ENCODE results near the gene ZNF516. TPM values are rescaled to one million over a fixed set of nuclear protein-coding genes. Genes with fewer than 3 reads are reported as not detected.

The ZNF516 gene
- total and polyA plus RNA-seq, 2 of the 13 experiments (the other 11 are each of a cell fraction or from before 2014, with no cell fraction given), result 16.6 to 18.7 TPM

DNA sequence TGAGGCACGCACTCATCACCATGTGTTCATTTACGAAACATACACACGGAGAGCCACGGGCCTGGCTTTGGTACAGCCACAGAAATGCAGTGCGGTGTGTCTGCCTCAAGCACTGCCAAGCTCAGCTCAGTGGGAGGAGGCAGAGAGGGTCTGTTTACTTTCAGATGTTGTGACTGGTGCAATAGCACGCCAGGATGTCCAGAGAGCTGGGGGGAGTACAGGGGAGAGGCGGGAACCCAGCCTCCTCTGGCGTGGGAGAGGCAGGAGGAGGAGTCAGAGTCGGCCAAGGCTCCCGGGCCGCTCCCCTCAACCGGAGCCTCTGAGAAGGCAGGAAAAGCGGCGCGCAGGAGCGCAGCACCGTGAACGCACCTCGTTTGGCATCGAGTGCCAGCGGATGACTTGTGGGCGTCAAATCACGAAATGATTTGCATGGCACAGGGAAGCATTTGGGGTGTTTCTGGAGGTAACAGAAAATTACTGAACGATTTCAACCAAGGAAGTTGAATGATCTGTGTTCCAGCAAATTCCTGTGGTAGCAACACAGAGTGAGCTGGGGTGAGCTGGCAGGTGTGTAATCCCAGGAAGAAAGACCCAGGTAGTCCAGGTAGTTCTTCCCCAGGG, 143.0 kb downstream of the ZNF516 start (continued):
- TF ChIP-seq, protein P1, sequence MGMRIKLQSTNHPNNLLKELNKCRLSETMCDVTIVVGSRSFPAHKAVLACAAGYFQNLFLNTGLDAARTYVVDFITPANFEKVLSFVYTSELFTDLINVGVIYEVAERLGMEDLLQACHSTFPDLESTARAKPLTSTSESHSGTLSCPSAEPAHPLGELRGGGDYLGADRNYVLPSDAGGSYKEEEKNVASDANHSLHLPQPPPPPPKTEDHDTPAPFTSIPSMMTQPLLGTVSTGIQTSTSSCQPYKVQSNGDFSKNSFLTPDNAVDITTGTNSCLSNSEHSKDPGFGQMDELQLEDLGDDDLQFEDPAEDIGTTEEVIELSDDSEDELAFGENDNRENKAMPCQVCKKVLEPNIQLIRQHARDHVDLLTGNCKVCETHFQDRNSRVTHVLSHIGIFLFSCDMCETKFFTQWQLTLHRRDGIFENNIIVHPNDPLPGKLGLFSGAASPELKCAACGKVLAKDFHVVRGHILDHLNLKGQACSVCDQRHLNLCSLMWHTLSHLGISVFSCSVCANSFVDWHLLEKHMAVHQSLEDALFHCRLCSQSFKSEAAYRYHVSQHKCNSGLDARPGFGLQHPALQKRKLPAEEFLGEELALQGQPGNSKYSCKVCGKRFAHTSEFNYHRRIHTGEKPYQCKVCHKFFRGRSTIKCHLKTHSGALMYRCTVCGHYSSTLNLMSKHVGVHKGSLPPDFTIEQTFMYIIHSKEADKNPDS (CRISPR knock-in tag; IDR thresholded peaks at IDR 0.05), result no peak
- peak; percentile 44; the same call in 1 of the 3 replicates for TF ChIP-seq MXI1 (IDR thresholded peaks at IDR 0.05; ENCODE audit: borderline replicate concordance, low read depth, low read length)
- TF ChIP-seq, protein P2, sequence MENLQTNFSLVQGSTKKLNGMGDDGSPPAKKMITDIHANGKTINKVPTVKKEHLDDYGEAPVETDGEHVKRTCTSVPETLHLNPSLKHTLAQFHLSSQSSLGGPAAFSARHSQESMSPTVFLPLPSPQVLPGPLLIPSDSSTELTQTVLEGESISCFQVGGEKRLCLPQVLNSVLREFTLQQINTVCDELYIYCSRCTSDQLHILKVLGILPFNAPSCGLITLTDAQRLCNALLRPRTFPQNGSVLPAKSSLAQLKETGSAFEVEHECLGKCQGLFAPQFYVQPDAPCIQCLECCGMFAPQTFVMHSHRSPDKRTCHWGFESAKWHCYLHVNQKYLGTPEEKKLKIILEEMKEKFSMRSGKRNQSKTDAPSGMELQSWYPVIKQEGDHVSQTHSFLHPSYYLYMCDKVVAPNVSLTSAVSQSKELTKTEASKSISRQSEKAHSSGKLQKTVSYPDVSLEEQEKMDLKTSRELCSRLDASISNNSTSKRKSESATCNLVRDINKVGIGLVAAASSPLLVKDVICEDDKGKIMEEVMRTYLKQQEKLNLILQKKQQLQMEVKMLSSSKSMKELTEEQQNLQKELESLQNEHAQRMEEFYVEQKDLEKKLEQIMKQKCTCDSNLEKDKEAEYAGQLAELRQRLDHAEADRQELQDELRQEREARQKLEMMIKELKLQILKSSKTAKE (CRISPR knock-in tag; IDR thresholded peaks at IDR 0.05; ENCODE audit: borderline replicate concordance), result no peak
- TF ChIP-seq DPF2 (CRISPR knock-in tag; IDR thresholded peaks at IDR 0.05; ENCODE audit: borderline replicate concordance, low read depth), result no peak
- TF ChIP-seq, protein P3, sequence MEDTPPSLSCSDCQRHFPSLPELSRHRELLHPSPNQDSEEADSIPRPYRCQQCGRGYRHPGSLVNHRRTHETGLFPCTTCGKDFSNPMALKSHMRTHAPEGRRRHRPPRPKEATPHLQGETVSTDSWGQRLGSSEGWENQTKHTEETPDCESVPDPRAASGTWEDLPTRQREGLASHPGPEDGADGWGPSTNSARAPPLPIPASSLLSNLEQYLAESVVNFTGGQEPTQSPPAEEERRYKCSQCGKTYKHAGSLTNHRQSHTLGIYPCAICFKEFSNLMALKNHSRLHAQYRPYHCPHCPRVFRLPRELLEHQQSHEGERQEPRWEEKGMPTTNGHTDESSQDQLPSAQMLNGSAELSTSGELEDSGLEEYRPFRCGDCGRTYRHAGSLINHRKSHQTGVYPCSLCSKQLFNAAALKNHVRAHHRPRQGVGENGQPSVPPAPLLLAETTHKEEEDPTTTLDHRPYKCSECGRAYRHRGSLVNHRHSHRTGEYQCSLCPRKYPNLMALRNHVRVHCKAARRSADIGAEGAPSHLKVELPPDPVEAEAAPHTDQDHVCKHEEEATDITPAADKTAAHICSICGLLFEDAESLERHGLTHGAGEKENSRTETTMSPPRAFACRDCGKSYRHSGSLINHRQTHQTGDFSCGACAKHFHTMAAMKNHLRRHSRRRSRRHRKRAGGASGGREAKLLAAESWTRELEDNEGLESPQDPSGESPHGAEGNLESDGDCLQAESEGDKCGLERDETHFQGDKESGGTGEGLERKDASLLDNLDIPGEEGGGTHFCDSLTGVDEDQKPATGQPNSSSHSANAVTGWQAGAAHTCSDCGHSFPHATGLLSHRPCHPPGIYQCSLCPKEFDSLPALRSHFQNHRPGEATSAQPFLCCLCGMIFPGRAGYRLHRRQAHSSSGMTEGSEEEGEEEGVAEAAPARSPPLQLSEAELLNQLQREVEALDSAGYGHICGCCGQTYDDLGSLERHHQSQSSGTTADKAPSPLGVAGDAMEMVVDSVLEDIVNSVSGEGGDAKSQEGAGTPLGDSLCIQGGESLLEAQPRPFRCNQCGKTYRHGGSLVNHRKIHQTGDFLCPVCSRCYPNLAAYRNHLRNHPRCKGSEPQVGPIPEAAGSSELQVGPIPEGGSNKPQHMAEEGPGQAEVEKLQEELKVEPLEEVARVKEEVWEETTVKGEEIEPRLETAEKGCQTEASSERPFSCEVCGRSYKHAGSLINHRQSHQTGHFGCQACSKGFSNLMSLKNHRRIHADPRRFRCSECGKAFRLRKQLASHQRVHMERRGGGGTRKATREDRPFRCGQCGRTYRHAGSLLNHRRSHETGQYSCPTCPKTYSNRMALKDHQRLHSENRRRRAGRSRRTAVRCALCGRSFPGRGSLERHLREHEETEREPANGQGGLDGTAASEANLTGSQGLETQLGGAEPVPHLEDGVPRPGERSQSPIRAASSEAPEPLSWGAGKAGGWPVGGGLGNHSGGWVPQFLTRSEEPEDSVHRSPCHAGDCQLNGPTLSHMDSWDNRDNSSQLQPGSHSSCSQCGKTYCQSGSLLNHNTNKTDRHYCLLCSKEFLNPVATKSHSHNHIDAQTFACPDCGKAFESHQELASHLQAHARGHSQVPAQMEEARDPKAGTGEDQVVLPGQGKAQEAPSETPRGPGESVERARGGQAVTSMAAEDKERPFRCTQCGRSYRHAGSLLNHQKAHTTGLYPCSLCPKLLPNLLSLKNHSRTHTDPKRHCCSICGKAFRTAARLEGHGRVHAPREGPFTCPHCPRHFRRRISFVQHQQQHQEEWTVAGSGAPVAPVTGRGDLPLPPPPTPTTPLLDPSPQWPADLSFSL (CRISPR knock-in tag; IDR thresholded peaks at IDR 0.05), result no peak
- TF ChIP-seq, protein P4, sequence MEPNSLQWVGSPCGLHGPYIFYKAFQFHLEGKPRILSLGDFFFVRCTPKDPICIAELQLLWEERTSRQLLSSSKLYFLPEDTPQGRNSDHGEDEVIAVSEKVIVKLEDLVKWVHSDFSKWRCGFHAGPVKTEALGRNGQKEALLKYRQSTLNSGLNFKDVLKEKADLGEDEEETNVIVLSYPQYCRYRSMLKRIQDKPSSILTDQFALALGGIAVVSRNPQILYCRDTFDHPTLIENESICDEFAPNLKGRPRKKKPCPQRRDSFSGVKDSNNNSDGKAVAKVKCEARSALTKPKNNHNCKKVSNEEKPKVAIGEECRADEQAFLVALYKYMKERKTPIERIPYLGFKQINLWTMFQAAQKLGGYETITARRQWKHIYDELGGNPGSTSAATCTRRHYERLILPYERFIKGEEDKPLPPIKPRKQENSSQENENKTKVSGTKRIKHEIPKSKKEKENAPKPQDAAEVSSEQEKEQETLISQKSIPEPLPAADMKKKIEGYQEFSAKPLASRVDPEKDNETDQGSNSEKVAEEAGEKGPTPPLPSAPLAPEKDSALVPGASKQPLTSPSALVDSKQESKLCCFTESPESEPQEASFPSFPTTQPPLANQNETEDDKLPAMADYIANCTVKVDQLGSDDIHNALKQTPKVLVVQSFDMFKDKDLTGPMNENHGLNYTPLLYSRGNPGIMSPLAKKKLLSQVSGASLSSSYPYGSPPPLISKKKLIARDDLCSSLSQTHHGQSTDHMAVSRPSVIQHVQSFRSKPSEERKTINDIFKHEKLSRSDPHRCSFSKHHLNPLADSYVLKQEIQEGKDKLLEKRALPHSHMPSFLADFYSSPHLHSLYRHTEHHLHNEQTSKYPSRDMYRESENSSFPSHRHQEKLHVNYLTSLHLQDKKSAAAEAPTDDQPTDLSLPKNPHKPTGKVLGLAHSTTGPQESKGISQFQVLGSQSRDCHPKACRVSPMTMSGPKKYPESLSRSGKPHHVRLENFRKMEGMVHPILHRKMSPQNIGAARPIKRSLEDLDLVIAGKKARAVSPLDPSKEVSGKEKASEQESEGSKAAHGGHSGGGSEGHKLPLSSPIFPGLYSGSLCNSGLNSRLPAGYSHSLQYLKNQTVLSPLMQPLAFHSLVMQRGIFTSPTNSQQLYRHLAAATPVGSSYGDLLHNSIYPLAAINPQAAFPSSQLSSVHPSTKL (CRISPR knock-in tag; IDR thresholded peaks at IDR 0.05), result peak; percentile 68
- no peak for TF ChIP-seq ZNF674 (CRISPR knock-in tag; IDR thresholded peaks at IDR 0.05; ENCODE audit: low read depth)
- TF ChIP-seq, protein P5, sequence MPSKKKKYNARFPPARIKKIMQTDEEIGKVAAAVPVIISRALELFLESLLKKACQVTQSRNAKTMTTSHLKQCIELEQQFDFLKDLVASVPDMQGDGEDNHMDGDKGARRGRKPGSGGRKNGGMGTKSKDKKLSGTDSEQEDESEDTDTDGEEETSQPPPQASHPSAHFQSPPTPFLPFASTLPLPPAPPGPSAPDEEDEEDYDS (CRISPR knock-in tag; IDR thresholded peaks at IDR 0.05), result no peak
